ENCODE measurements around the gene SNTB2. TPM values are rescaled to one million over a fixed set of nuclear protein-coding genes. Genes with fewer than 3 reads are reported as not detected.

SNTB2 gene
- total and polyA plus RNA-seq, 9 of the 15 experiments (the other 6 are each of a cell fraction or from before 2014, with no cell fraction given), result 1.2 to 13.7 (median 5.7) TPM

- TF ChIP-seq ZNF398 (CRISPR knock-in tag; IDR thresholded peaks at IDR 0.05) (no peak), TRIM25 (IDR thresholded peaks at IDR 0.05; ENCODE audit: borderline replicate concordance) (no peak), CREB3L1 (IDR thresholded peaks at IDR 0.05; ENCODE audit: borderline replicate concordance, low read depth) (no peak), HNRNPLL (IDR thresholded peaks at IDR 0.05; ENCODE audit: low read depth, low read length, poor library complexity, severe bottlenecking) (no peak), KHSRP (IDR thresholded peaks at IDR 0.05) (no peak), U2AF2 (optimal IDR thresholded peaks at IDR 0.05; ENCODE audit: low read depth, low read length) (no peak), ZNF12 (CRISPR knock-in tag; IDR thresholded peaks at IDR 0.05) (no peak), ZFPM2 (CRISPR knock-in tag; IDR thresholded peaks at IDR 0.05) (no peak), PYGO2 (tag; IDR thresholded peaks at IDR 0.05) (no peak)
These were observed 19.7 kb upstream of the SNTB2 start (continued) for GRCh38 chr16:69166946-69167930.

Data from K562 (cell line).